GM21447 (cell line): ENCODE measurements around the gene RAB40C.

ENCODE experiments used
- ATAC-seq: cut with Tn5 transposase; IDR thresholded peaks from one replicate; pipeline ENCODE4 v1.9.1; 2021; ENCODE audit not compliant: unreplicated experiment

RAB40C gene

GRCh38 chr16:678209-678857, 88.5 kb downstream of the RAB40C start:
- ATAC-seq, result no peak
